B cell (primary cell): ENCODE results near the gene NELL1. TPM values are rescaled to one million over a fixed set of nuclear protein-coding genes. Genes with fewer than 3 reads are reported as not detected.

Experiments used
- ATAC-seq: fragments of 200-7000 bp; cut with Tn5 transposase; one replicate; pipeline ENCODE4 v1.10.0; 2021; ENCODE audit warnings: low read depth, mild to moderate bottlenecking, moderate number of reproducible peaks, moderate library complexity
- CTCF ChIA-PET: fragments of 350-600 bp; sonication (Branson Sonifier 250); formaldehyde crosslinking; loops from one replicate; lab custom pipeline; 2021; ENCODE audit warnings: antibody characterized with exemption, inconsistent platforms; lab: Charles Lee
- POLR2A ChIA-PET: fragments of 350-600 bp; sonication (Branson Sonifier 250); formaldehyde crosslinking; loops from one replicate; lab custom pipeline; 2021; ENCODE audit warnings: antibody characterized with exemption; lab: Charles Lee
- DNase-seq: peaks from one replicate; pipeline ENCODE4 v3.0.0; 2013
- H2AFZ ChIP-seq: 2 replicates; pipeline ENCODE4 v1.6.1; 2012; ENCODE audit warnings: mild to moderate bottlenecking, low read depth, low read length; ENCODE audit not compliant: insufficient read depth, poor library complexity, severe bottlenecking
- H3K27ac ChIP-seq, 2 donors: 1 replicate in 1 of 2; 2 replicates in 1 of 2; pipeline ENCODE4 v1.5.1; 2012 to 2013; ENCODE audit warnings: low read length in 2 of 2, mild to moderate bottlenecking in 2 of 2, moderate library complexity in 1 of 2
- H3K27me3 ChIP-seq, 4 experiments: fragments of 200-600 bp in 1 of 4; sonication (generic) in 1 of 4; replicated peaks in 1 of 4; 1 replicate in 2 of 4; 2 replicates in 2 of 4; pipeline versions ENCODE4 v1.6.1 to v1.7.0; 2013 to 2016; ENCODE audit warnings: low read length in 3 of 4, mild to moderate bottlenecking in 2 of 4, mixed read lengths in 1 of 4, moderate library complexity in 1 of 4; ENCODE audit not compliant: insufficient read depth in 4 of 4, control insufficient read depth in 3 of 4; ENCODE audit errors: control extremely low read depth in 1 of 4
- H3K36me3 ChIP-seq, 2 experiments: replicated peaks in 1 of 2; 1 replicate in 1 of 2; 2 replicates in 1 of 2; pipeline versions ENCODE4 v1.6.1 to v1.7.1; 2013; ENCODE audit warnings: low read length in 1 of 2; ENCODE audit not compliant: insufficient read depth in 2 of 2, control insufficient read depth in 1 of 2; ENCODE audit errors: control extremely low read depth in 1 of 2, extremely low read depth in 1 of 2
- H3K4me1 ChIP-seq, 2 donors: fragments of 200-600 bp in 1 of 2; sonication (generic) in 1 of 2; 1 replicate in 1 of 2; 2 replicates in 1 of 2; pipeline versions ENCODE4 v1.5.1 to v1.6.1; 2013 to 2017; ENCODE audit warnings: low read length in 2 of 2; ENCODE audit not compliant: control insufficient read depth in 2 of 2, insufficient read depth in 2 of 2
- H3K4me2 ChIP-seq: replicated peaks from 2 replicates; pipeline ENCODE3; 2012; ENCODE audit warnings: mild to moderate bottlenecking, low read depth, low read length; ENCODE audit not compliant: poor library complexity, severe bottlenecking
- H3K4me3 ChIP-seq, 5 experiments: fragments of 200-600 bp in 1 of 5; sonication (generic) in 1 of 5; 1 replicate in 3 of 5; 2 replicates in 2 of 5; pipeline versions ENCODE4 v1.5.1 to v1.7.0; 2011 to 2016; ENCODE audit warnings: low read length in 4 of 5, mild to moderate bottlenecking in 4 of 5, low read depth in 2 of 5, control low read depth in 1 of 5, moderate library complexity in 1 of 5; ENCODE audit not compliant: insufficient read depth in 1 of 5; ENCODE audit errors: control extremely low read depth in 1 of 5, extremely low read depth in 1 of 5
- H3K79me2 ChIP-seq: fragments of 200-600 bp; sonication (generic); one replicate; pipeline ENCODE4 v1.6.0; 2016; ENCODE audit warnings: low read length; ENCODE audit not compliant: control insufficient read depth, insufficient read depth
- H3K9ac ChIP-seq: fragments of 200-600 bp; sonication (generic); 2 replicates; pipeline ENCODE4 v1.6.1; 2017; ENCODE audit warnings: mild to moderate bottlenecking, low read length, moderate library complexity
- H3K9me3 ChIP-seq, 3 donors: one replicate each; pipeline versions ENCODE4 v1.6.1 to v1.7.1; 2013; ENCODE audit warnings: low read length in 2 of 3; ENCODE audit not compliant: control insufficient read depth in 2 of 3, insufficient read depth in 1 of 3; ENCODE audit errors: control extremely low read depth in 1 of 3
- H4K20me1 ChIP-seq: 2 replicates; pipeline ENCODE4 v1.6.0; 2012; ENCODE audit warnings: mild to moderate bottlenecking, low read length; ENCODE audit not compliant: insufficient read depth, control insufficient read depth, poor library complexity, severe bottlenecking
- H3K27ac Mint-ChIP-seq: one replicate; pipeline ENCODE4 v1.8.0; 2021; ENCODE audit warnings: mixed read lengths
- H3K27me3 Mint-ChIP-seq: one replicate; pipeline ENCODE4 v1.8.0; 2021; ENCODE audit warnings: mixed read lengths
- H3K4me1 Mint-ChIP-seq: one replicate; pipeline ENCODE4 v1.8.0; 2021; ENCODE audit warnings: mixed read lengths
- H3K4me3 Mint-ChIP-seq: one replicate; pipeline ENCODE4 v1.8.0; 2021; ENCODE audit warnings: mixed read lengths
- H3K9me3 Mint-ChIP-seq: one replicate; pipeline ENCODE4 v1.8.0; 2022; ENCODE audit warnings: mixed read lengths; ENCODE audit not compliant: insufficient read depth
- CTCF ChIP-seq: fragments of 200-600 bp; IDR thresholded peaks from one replicate; pipeline ENCODE4 v1.8.0; 2022; ENCODE audit warnings: antibody characterized with exemption, mild to moderate bottlenecking
- EZH2 ChIP-seq: IDR thresholded peaks from 2 replicates; pipeline ENCODE4 v1.6.1; 2012; ENCODE audit warnings: borderline replicate concordance, low read depth, mild to moderate bottlenecking, moderate library complexity, low read length; ENCODE audit not compliant: insufficient read depth, poor library complexity, severe bottlenecking
- WGBS: methylation state at CpG from one replicate; pipeline ENCODE4 v1.1.5; 2013; ENCODE audit warnings: missing lambda C conversion rate; ENCODE audit not compliant: insufficient coverage; 5-methylcytosine and 5-hydroxymethylcytosine counted together
- intact Hi-C: fragments of 100-400 bp; cut with micrococcal nuclease; formaldehyde crosslinking; loops from one replicate; pipeline ENCODE4 v1.10.0; 2022
- polyA plus RNA-seq: library from polyadenylated mRNA; depleted of rRNA; stranded (reverse); fragments of >200 nt; gene quantifications from 2 replicates; pipeline ENCODE4 v1.2.3, GENCODE V29; 2012
- total RNA-seq, 2 donors: library from RNA; stranded (reverse); fragments of 120-200 nt in 1 of 2; gene quantifications; 1 replicate in 1 of 2; 2 replicates in 1 of 2; pipeline versions ENCODE4 v1.2.3 to v1.2.4, GENCODE V29; 2013 to 2022

NELL1 gene
- total and polyA plus RNA-seq, 2 donors (not counting 1 experiment from before 2014, with no cell fraction given) = not detected

DNA sequence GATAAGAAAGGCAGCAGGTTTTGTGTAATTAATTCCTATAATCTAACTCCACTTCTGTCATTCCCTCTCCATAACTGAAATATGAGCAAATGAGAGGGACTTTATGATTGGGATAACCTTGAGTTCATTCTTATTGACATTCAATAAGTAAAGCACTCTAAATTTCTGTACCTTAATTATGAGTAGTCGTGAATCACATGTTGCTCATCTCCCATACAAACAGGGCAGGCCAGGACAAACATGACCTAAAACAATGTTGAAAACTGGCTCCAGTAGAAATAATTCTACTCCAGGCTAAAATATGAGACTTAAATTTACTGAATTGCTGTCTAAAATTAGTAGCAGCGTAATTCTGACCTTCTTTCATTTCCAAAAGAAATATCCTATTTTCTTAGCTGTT, 505.4 kb downstream of the NELL1 start:
- H3K9me3 Mint-ChIP-seq = peaks cover 2% of the 10 kb centered on the region

GRCh38 chr11:21177379-21177778, 508.0 kb downstream of the NELL1 start:
- H3K27ac Mint-ChIP-seq = no peak overlapping the region
- H3K4me3 ChIP-seq = no peak overlapping the region
- H2AFZ ChIP-seq = no peak overlapping the region
- POLR2A ChIA-PET = no interaction called here
- H4K20me1 ChIP-seq = no peaks in the 10 kb centered on the region
- H3K9me3 ChIP-seq = no peaks in the 10 kb centered on the region
- H3K9ac ChIP-seq = no peak overlapping the region
- no peak overlapping the region for H3K27ac ChIP-seq
- no peaks in the 10 kb centered on the region for H3K36me3 ChIP-seq
- no peaks in the 10 kb centered on the region for H3K4me1 Mint-ChIP-seq
- H3K79me2 ChIP-seq = no peaks in the 10 kb centered on the region
- CTCF ChIA-PET = no interaction called here
- H3K27me3 ChIP-seq = no peaks in the 10 kb centered on the region
- peaks cover 2% of the 10 kb centered on the region for H3K9me3 Mint-ChIP-seq
- H3K27me3 Mint-ChIP-seq = no peaks in the 10 kb centered on the region
- ATAC-seq (no peak), DNase-seq (no peak)
- intact Hi-C loops = no loop called here
- H3K4me2 ChIP-seq = no peak overlapping the region
- no CpG with 5 or more reads among the region's 2 CpGs for WGBS
- H3K4me3 Mint-ChIP-seq = no peak overlapping the region
- no peak for TF ChIP-seq EZH2
- no peak for TF ChIP-seq CTCF
- H3K4me1 ChIP-seq = no peaks in the 10 kb centered on the region

More for the DNA sequence above, 505.4 kb downstream of the NELL1 start:
- H4K20me1 ChIP-seq = no peaks in the 10 kb centered on the region
- no peak overlapping the region for H3K4me3 ChIP-seq
- no peak overlapping the region for H3K27ac Mint-ChIP-seq
- H2AFZ ChIP-seq = no peak overlapping the region
- H3K27me3 ChIP-seq = no peaks in the 10 kb centered on the region
- H3K27ac ChIP-seq = no peak overlapping the region
- H3K4me2 ChIP-seq = no peak overlapping the region
- H3K27me3 Mint-ChIP-seq = no peaks in the 10 kb centered on the region
- intact Hi-C loops = no loop called here
- peaks cover 0 to under 1% (median 0%) of the 10 kb centered on the region in 3 donors for H3K9me3 ChIP-seq
- no peaks in the 10 kb centered on the region for H3K4me1 ChIP-seq
- ATAC-seq (no peak), DNase-seq (no peak)
- no peak overlapping the region for H3K4me3 Mint-ChIP-seq
- no peaks in the 10 kb centered on the region for H3K36me3 ChIP-seq
- ChIA-PET CTCF (no interaction called here), POLR2A (no interaction called here)
- H3K79me2 ChIP-seq = no peaks in the 10 kb centered on the region
- no CpG with 5 or more reads among the region's 2 CpGs for WGBS
- H3K9ac ChIP-seq = no peak overlapping the region
- H3K4me1 Mint-ChIP-seq = no peaks in the 10 kb centered on the region
- no peak for TF ChIP-seq EZH2
